GM12874 (cell line): ENCODE data around the gene LRRK1.

Experiments used
- TF ChIP-seq, protein P1 (sequence below): IDR thresholded peaks from 2 replicates; pipeline ENCODE4 v1.5.1; 2011; ENCODE audit warnings: low read depth, mild to moderate bottlenecking, control low read depth, low read length, moderate library complexity; ENCODE audit not compliant: insufficient read depth

LRRK1 gene, protein sequence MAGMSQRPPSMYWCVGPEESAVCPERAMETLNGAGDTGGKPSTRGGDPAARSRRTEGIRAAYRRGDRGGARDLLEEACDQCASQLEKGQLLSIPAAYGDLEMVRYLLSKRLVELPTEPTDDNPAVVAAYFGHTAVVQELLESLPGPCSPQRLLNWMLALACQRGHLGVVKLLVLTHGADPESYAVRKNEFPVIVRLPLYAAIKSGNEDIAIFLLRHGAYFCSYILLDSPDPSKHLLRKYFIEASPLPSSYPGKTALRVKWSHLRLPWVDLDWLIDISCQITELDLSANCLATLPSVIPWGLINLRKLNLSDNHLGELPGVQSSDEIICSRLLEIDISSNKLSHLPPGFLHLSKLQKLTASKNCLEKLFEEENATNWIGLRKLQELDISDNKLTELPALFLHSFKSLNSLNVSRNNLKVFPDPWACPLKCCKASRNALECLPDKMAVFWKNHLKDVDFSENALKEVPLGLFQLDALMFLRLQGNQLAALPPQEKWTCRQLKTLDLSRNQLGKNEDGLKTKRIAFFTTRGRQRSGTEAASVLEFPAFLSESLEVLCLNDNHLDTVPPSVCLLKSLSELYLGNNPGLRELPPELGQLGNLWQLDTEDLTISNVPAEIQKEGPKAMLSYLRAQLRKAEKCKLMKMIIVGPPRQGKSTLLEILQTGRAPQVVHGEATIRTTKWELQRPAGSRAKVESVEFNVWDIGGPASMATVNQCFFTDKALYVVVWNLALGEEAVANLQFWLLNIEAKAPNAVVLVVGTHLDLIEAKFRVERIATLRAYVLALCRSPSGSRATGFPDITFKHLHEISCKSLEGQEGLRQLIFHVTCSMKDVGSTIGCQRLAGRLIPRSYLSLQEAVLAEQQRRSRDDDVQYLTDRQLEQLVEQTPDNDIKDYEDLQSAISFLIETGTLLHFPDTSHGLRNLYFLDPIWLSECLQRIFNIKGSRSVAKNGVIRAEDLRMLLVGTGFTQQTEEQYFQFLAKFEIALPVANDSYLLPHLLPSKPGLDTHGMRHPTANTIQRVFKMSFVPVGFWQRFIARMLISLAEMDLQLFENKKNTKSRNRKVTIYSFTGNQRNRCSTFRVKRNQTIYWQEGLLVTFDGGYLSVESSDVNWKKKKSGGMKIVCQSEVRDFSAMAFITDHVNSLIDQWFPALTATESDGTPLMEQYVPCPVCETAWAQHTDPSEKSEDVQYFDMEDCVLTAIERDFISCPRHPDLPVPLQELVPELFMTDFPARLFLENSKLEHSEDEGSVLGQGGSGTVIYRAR (N-terminal part only)

DNA sequence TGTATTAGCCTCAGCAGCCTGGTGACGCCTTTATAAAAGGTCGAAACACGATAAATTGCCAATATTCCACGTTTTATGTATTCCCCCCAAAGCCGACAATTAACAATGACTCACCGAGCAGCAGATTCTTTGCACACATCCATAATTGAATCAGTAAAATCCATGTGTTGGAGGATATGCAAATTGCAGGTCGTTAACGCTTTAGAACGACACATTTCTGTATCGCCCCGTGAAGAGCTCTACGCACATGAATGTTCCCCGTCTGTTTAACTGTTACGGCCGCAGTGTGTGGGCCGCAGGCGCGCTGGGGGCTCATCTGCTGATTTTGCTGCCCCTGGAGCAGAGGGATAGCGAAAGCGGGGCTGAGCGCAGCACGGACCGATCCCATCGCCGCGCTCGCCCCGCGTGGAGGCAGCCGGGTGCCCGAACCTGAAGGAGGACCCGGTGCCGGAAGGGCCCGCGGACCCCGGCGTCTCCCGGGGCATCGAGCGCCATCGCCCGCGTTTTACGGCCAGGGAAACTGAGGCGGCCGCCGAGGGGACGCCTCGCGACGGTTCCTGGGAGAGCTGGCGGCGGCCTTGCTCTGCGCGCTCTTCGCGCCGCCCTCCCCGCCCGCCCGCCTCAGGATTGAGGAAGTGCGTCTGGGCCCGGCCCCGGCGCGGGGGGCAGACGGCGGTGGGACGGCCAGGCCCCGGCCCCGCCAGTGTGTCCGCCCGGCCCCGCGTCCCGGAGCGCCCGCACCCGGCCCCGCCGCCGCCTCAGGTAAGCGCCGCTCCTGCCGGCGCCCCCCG is at the start of gene LRRK1:
Gene LRRK1 (plus strand): TSS at position 668 of the 791 bp plus-strand sequence. CDS start 5,276 bp downstream, outside the sequence.
- TF ChIP-seq, protein P1, sequence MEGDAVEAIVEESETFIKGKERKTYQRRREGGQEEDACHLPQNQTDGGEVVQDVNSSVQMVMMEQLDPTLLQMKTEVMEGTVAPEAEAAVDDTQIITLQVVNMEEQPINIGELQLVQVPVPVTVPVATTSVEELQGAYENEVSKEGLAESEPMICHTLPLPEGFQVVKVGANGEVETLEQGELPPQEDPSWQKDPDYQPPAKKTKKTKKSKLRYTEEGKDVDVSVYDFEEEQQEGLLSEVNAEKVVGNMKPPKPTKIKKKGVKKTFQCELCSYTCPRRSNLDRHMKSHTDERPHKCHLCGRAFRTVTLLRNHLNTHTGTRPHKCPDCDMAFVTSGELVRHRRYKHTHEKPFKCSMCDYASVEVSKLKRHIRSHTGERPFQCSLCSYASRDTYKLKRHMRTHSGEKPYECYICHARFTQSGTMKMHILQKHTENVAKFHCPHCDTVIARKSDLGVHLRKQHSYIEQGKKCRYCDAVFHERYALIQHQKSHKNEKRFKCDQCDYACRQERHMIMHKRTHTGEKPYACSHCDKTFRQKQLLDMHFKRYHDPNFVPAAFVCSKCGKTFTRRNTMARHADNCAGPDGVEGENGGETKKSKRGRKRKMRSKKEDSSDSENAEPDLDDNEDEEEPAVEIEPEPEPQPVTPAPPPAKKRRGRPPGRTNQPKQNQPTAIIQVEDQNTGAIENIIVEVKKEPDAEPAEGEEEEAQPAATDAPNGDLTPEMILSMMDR: no peak

DNA sequence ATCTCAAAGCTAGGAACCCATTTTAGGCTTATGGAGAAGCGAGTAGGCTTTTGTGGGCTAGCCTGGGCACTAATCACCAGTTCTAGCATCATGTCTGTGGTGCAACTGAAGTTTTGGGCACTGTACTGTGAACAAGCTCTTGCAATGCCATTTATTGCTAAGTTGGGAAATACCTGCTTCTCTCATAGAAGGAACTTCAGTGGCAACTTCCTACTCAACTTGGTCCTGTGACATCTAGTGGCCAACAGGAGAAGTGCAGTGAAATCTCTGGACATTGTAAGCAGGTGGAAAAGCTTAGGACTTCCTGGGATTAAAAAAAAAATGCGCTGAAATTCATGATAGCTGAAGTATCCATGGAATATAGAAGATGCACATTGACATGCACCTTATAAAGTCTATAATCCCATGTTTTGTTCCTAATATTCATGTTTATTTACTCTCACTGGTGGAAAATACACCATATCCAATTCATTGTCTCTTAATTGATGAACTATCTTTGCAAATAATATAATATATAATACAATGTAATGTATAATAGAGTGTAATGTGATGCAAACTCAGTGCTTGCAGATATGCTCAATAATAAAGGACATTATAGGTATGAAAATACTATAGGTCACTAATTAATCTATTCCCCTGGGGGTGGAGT is 46.0 kb upstream of the LRRK1 start:
- TF ChIP-seq, protein P1: peak; percentile 81

DNA sequence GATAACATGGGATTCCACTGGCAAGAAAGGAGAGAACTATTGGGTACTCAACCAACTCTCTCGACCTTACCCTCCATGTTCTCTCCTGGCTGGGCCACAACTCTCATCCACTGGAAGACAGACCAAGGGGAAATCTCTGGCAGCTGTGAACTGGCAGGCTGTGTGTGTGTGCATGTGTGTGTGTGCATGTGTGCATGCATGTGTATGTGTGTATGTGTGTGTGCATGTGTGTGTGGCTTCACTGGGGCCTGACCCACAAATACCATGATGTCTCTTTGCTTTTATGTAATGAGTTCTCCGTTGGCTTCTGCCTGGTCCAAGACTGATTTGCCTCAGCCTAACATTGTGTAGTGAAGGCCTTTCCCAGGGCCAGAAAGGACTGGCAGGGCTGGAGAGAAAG is 43.7 kb upstream of the LRRK1 start:
- TF ChIP-seq, protein P1: no peak

DNA sequence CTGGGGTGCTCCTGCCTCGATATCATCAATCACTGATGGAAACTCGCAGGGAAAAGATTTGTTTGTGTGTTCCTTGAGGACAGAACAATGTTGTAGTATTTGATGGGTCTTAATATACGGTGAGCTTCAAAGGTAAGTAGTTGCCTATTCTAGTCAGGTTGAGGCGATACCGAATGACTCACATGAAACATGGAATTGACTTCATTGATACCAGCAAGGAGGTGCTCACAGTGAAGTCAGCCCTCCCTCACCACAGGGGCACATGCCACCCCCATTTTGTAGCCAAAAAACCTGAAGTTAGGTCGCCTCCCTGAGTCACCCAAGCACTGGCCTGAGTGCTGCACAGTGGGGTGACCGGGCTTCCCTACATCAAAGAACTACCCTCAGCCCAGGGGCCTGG is 43.2 kb upstream of the LRRK1 start:
- TF ChIP-seq, protein P1: no peak

DNA sequence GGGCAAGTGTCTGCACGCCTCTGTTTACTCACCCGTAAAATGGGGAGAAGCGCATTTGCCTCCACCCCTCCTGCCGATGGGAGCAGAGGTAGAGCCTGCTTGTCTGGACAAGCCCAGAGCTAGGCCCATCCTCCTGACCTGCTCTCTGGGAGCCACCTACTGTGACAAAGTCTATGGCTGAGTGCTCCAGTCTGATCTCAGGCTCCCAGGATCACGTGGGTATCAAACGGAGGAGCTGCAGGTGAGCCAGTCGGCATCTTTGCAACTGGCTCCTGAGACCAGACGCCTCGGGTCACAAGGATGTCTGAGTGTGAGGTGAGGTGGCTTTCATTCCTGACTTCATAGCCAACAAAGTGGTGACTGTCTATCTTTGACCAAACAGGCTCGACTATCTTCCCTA is 41.6 kb upstream of the LRRK1 start:
- TF ChIP-seq, protein P1: no peak

DNA sequence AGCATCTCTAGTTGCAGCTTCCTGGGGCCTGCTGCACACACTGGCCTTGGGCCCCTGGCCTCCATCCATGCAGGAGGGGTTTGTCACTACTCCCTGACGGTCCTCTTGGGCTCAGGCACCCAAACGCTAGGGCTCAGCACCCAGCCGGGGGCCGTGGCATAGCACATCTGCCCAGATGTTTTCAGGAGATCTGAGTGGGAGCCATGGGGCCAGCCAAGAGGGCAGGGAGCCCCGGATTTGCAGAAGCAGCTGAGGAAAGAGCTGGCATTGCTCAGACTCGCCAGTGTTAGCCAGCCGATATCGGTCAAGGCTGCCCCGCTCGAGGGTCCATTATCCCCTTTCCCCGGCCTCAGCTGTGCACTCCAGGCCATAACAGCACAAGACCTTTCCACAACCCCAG is 41.0 kb upstream of the LRRK1 start:
- TF ChIP-seq, protein P1: no peak
